ENCODE data around the gene CYREN. TPM values are rescaled to one million over a fixed set of nuclear protein-coding genes. Genes with fewer than 3 reads are reported as not detected.

The CYREN gene
- total and polyA plus RNA-seq, 9 of the 15 experiments (the other 6 are each of a cell fraction or from before 2014, with no cell fraction given): 13.9 to 108 (median 88.8) TPM

DNA sequence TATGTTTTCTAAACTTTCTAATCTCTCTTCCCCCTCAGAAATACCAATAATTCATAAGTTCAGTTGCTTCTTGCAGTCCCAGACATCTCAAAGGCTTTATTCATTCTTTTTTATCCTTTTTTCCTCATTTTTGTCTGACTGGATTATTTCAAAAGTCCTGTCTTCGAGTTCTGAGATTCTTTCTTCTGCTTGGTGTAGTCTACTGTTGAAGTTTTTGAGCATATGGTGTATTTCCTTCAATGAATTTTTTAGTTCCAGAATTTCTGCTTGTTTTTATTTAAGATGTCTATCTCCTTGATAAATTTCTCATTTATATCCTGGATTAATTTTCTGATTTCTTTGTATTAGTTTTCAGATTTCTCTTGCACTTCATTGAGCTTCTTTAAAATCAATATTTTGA, 14.2 kb downstream of the CYREN start (continued):
- TF ChIP-seq, protein P1, sequence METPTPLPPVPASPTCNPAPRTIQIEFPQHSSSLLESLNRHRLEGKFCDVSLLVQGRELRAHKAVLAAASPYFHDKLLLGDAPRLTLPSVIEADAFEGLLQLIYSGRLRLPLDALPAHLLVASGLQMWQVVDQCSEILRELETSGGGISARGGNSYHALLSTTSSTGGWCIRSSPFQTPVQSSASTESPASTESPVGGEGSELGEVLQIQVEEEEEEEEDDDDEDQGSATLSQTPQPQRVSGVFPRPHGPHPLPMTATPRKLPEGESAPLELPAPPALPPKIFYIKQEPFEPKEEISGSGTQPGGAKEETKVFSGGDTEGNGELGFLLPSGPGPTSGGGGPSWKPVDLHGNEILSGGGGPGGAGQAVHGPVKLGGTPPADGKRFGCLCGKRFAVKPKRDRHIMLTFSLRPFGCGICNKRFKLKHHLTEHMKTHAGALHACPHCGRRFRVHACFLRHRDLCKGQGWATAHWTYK (CRISPR knock-in tag; IDR thresholded peaks at IDR 0.05): no peak
- TF ChIP-seq, protein P2, sequence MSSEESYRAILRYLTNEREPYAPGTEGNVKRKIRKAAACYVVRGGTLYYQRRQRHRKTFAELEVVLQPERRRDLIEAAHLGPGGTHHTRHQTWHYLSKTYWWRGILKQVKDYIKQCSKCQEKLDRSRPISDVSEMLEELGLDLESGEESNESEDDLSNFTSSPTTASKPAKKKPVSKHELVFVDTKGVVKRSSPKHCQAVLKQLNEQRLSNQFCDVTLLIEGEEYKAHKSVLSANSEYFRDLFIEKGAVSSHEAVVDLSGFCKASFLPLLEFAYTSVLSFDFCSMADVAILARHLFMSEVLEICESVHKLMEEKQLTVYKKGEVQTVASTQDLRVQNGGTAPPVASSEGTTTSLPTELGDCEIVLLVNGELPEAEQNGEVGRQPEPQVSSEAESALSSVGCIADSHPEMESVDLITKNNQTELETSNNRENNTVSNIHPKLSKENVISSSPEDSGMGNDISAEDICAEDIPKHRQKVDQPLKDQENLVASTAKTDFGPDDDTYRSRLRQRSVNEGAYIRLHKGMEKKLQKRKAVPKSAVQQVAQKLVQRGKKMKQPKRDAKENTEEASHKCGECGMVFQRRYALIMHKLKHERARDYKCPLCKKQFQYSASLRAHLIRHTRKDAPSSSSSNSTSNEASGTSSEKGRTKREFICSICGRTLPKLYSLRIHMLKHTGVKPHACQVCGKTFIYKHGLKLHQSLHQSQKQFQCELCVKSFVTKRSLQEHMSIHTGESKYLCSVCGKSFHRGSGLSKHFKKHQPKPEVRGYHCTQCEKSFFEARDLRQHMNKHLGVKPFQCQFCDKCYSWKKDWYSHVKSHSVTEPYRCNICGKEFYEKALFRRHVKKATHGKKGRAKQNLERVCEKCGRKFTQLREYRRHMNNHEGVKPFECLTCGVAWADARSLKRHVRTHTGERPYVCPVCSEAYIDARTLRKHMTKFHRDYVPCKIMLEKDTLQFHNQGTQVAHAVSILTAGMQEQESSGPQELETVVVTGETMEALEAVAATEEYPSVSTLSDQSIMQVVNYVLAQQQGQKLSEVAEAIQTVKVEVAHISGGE (CRISPR knock-in tag; IDR thresholded peaks at IDR 0.05): no peak

DNA sequence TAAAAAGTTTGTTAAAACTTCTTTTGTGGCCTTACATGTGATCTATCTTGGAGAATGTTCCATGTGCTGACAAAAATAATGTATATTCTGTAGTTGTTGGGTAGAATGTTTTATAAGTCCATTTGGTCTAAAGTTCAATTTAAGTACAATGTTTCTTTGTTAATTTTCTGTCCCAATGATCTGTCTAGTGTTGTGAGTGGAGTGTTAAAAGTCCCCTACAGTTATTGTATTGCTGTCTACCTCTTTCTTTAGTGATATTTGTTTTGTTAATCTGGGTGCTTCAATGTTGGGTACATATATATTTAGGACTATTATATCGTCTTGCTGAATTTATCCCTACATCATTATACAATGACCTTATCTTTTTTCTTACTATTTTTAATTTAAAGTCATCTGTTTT, 15.8 kb downstream of the CYREN start:
- FAIRE-seq: no peak
- intact Hi-C loops (cut with micrococcal nuclease): no loop called here
- no peak overlapping the region for H3K9ac ChIP-seq (ENCODE audit: insufficient read depth in 1 of 2, low read depth in 2 of 2, low read length in 2 of 2)
- peaks cover 24% of the 10 kb centered on the region for H3K9me3 ChIP-seq (replicated peaks; ENCODE audit: control insufficient read depth, insufficient read depth, low read depth, low read length)
- WGBS (ENCODE audit: insufficient coverage, low coverage, missing lambda C conversion rate): 8% methylated on average over 1 of the region's 1 CpG
- no peaks in the 10 kb centered on the region for H3K79me2 ChIP-seq (ENCODE audit: control insufficient read depth, insufficient read depth, low read length)
- H3K4me1 ChIP-seq (replicated peaks in 1 of 2; ENCODE audit: control insufficient read depth in 2 of 2, insufficient read depth in 2 of 2, low read length in 2 of 2): peaks cover 0 to 6% of the 10 kb centered on the region in 2 experiments; a peak in 3 of 5 replicates
- CTCF ChIA-PET (ENCODE audit: low intra/inter-chr PET ratio): no interaction called here
- no peak for ATAC-seq
- H3K27me3 ChIP-seq (ENCODE audit: control insufficient read depth in 2 of 2, insufficient read depth in 2 of 2, low read length in 2 of 2): no peaks in the 10 kb centered on the region
- no peak overlapping the region for H3K4me3 ChIP-seq
- no peaks in the 10 kb centered on the region for H3K9me1 ChIP-seq (ENCODE audit: control insufficient read depth, insufficient read depth, low read length)
- H3K4me2 ChIP-seq (ENCODE audit: insufficient read depth, low read length): no peak overlapping the region
- peaks cover 5% of the 10 kb centered on the region; the same call in 2 of the 3 replicates for H3K36me3 ChIP-seq (ENCODE audit: control insufficient read depth, insufficient read depth, low read length)
- H2AFZ ChIP-seq (ENCODE audit: low read depth, low read length): no peak overlapping the region
- BruUV-seq (replicated peaks): no TSS peak
- POLR2A ChIA-PET: no interaction called here
- no peak for DNase-seq (ENCODE audit: extremely low read depth in 1 of 4, low spot score in 3 of 4)
- in situ Hi-C loops (cut with MboI): no loop called here
- TF ChIP-seq NCOA1 (IDR thresholded peaks at IDR 0.05; ENCODE audit: low read depth) (no peak), POLR3G (IDR thresholded peaks at IDR 0.05; ENCODE audit: extremely low read depth, insufficient read length, insufficient replicate concordance) (no peak), PCBP2 (IDR thresholded peaks at IDR 0.05; ENCODE audit: low read depth, low read length, poor library complexity, severe bottlenecking) (no peak), ELF4 (CRISPR knock-in tag; IDR thresholded peaks at IDR 0.05) (no peak)
- TF ChIP-seq, protein P3, sequence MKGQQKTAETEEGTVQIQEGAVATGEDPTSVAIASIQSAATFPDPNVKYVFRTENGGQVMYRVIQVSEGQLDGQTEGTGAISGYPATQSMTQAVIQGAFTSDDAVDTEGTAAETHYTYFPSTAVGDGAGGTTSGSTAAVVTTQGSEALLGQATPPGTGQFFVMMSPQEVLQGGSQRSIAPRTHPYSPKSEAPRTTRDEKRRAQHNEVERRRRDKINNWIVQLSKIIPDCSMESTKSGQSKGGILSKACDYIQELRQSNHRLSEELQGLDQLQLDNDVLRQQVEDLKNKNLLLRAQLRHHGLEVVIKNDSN (CRISPR knock-in tag; IDR thresholded peaks at IDR 0.05): no peak
- H4K20me1 ChIP-seq (replicated peaks; ENCODE audit: control insufficient read depth, insufficient read depth, low read length): no peaks in the 10 kb centered on the region
- no peak overlapping the region for H3K27ac ChIP-seq (ENCODE audit: extremely low read depth, low read depth, low read length)
